NB4 (cell line): Measurements from ENCODE around the gene TNFRSF18.

ENCODE experiments used
- POLR2A ChIP-seq: IDR thresholded peaks from 2 replicates; pipeline ENCODE4 v1.6.1; 2011; ENCODE audit warnings: mild to moderate bottlenecking; ENCODE audit not compliant: insufficient read length; ENCODE audit errors: extremely low read depth
- TF ChIP-seq, protein P1 (sequence below): IDR thresholded peaks from one replicate; pipeline ENCODE4 v1.5.1; 2012; ENCODE audit warnings: low read depth, low read length

DNA sequence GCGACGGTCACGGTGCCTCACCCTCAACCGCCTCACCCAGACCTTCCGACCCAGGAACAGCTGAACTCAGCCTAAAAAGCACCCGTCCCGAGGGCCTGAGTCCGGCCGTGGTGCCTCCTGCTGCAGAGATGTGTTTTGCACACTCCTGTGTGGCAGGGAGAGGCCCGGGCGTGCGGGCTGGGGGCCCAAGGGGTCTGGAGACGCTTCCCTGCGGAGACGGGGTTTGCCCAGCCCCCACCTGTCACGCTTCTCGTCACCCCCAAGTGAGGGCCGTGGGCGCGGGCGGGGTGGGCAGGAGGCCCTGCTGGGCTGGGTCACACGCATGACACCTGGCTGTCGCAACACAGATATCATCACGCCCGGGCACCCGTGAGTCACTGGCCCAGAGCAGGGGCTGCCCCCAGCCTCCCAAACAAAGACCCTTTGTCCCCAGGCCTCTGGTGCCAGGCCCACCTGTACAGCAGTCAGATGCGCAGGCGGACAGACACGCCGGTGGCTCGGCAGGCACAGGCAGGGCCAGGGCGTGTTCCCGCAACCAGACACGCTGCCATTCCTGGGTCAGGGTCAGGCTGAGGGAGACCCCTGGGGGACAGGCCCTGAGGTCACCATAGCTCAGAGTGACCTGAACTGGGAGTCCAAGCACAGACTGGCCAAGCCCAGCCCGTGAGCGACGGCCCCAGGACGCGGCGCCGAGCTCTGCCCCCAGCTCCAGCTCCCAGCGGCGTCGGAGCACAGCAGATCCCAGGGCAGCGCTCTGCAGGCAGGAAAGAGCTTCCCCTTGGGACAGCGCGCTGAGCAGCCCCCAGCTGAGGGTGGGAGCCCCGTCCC is 31.7 kb upstream of the TNFRSF18 start:
- no peak for TF ChIP-seq POLR2A
- TF ChIP-seq, protein P1, sequence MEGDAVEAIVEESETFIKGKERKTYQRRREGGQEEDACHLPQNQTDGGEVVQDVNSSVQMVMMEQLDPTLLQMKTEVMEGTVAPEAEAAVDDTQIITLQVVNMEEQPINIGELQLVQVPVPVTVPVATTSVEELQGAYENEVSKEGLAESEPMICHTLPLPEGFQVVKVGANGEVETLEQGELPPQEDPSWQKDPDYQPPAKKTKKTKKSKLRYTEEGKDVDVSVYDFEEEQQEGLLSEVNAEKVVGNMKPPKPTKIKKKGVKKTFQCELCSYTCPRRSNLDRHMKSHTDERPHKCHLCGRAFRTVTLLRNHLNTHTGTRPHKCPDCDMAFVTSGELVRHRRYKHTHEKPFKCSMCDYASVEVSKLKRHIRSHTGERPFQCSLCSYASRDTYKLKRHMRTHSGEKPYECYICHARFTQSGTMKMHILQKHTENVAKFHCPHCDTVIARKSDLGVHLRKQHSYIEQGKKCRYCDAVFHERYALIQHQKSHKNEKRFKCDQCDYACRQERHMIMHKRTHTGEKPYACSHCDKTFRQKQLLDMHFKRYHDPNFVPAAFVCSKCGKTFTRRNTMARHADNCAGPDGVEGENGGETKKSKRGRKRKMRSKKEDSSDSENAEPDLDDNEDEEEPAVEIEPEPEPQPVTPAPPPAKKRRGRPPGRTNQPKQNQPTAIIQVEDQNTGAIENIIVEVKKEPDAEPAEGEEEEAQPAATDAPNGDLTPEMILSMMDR, result no peak
